Trophoblast cell (in vitro differentiated cells and primary cell): ENCODE measurements around the gene SCFD2.
"Not testable (repeated sequence)": the region's sequence is repeated elsewhere in the genome, so short reads cannot be mapped to it uniquely, and the experiment has no call there.

ENCODE experiments used
- DNase-seq, 2 donors: peaks; one replicate each; pipeline ENCODE4 v3.0.0-alpha.2; 2016
- H2AFZ ChIP-seq: 2 replicates; pipeline ENCODE4 v1.6.1; 2013; ENCODE audit warnings: low read length, moderate library complexity, mild to moderate bottlenecking; ENCODE audit not compliant: insufficient read depth, poor library complexity
- H2AK5ac ChIP-seq: 2 replicates; pipeline ENCODE4 v1.6.1; 2013; ENCODE audit warnings: mild to moderate bottlenecking, low read length
- H2BK120ac ChIP-seq: 2 replicates; pipeline ENCODE4 v1.6.1; 2013; ENCODE audit warnings: low read length, mild to moderate bottlenecking, moderate library complexity; ENCODE audit not compliant: insufficient read depth, poor library complexity
- H2BK12ac ChIP-seq: 2 replicates; pipeline ENCODE4 v1.6.1; 2013; ENCODE audit warnings: mild to moderate bottlenecking, low read length, moderate library complexity
- H2BK5ac ChIP-seq: 2 replicates; pipeline ENCODE4 v1.6.1; 2013; ENCODE audit warnings: low read length, low read depth, moderate library complexity, mild to moderate bottlenecking; ENCODE audit not compliant: poor library complexity
- H3K14ac ChIP-seq: 2 replicates; pipeline ENCODE4 v1.6.1; 2013; ENCODE audit warnings: mild to moderate bottlenecking, low read length
- H3K18ac ChIP-seq: 2 replicates; pipeline ENCODE4 v1.6.1; 2013; ENCODE audit warnings: mild to moderate bottlenecking, low read length
- H3K23ac ChIP-seq: 2 replicates; pipeline ENCODE4 v1.6.1; 2013; ENCODE audit warnings: low read length
- H3K27ac ChIP-seq: 2 replicates; pipeline ENCODE4 v1.5.1; 2013; ENCODE audit warnings: low read depth, mild to moderate bottlenecking, inconsistent platforms, low read length, moderate library complexity
- H3K27me3 ChIP-seq: 2 replicates; pipeline ENCODE4 v1.6.1; 2013; ENCODE audit warnings: inconsistent platforms, mild to moderate bottlenecking, low read length, moderate library complexity; ENCODE audit not compliant: insufficient read depth
- H3K36me3 ChIP-seq, 2 experiments: 1 replicate in 1 of 2; 2 replicates in 1 of 2; pipeline ENCODE4 v1.6.1; 2013; ENCODE audit warnings: low read length in 2 of 2, mild to moderate bottlenecking in 2 of 2, moderate library complexity in 1 of 2; ENCODE audit not compliant: insufficient read depth in 2 of 2, control insufficient read depth in 1 of 2
- H3K4ac ChIP-seq: 2 replicates; pipeline ENCODE4 v1.6.1; 2013; ENCODE audit warnings: low read depth, mild to moderate bottlenecking, low read length, moderate library complexity
- H3K4me1 ChIP-seq, 2 experiments: 1 replicate in 1 of 2; 2 replicates in 1 of 2; pipeline ENCODE4 v1.6.1; 2013; ENCODE audit warnings: low read length in 2 of 2, mild to moderate bottlenecking in 2 of 2, moderate library complexity in 1 of 2; ENCODE audit not compliant: insufficient read depth in 2 of 2, control insufficient read depth in 1 of 2
- H3K4me2 ChIP-seq: 2 replicates; pipeline ENCODE4 v1.6.1; 2013; ENCODE audit warnings: inconsistent platforms, mild to moderate bottlenecking, low read length, moderate library complexity
- H3K4me3 ChIP-seq: 2 replicates; pipeline ENCODE4 v1.5.1; 2013; ENCODE audit warnings: mild to moderate bottlenecking, low read depth, low read length, inconsistent platforms
- H3K79me1 ChIP-seq: one replicate; pipeline ENCODE4 v1.6.1; 2013; ENCODE audit warnings: low read length
- H3K79me2 ChIP-seq: 2 replicates; pipeline ENCODE4 v1.6.1; 2013; ENCODE audit warnings: low read length, mild to moderate bottlenecking; ENCODE audit not compliant: control insufficient read depth, insufficient read depth, poor library complexity
- H3K9ac ChIP-seq: 2 replicates; pipeline ENCODE4 v1.6.1; 2013; ENCODE audit warnings: mild to moderate bottlenecking, low read length
- H3K9me3 ChIP-seq: 2 replicates; pipeline ENCODE4 v1.6.1; 2013; ENCODE audit warnings: low read depth, mild to moderate bottlenecking, control low read depth, inconsistent platforms, low read length; ENCODE audit not compliant: insufficient read depth
- H4K12ac ChIP-seq: 2 replicates; pipeline ENCODE4 v1.6.1; 2013; ENCODE audit warnings: low read depth, mild to moderate bottlenecking, low read length, moderate library complexity
- H4K8ac ChIP-seq: 2 replicates; pipeline ENCODE4 v1.6.1; 2013; ENCODE audit warnings: low read depth, mild to moderate bottlenecking, low read length, moderate library complexity
- H4K91ac ChIP-seq: one replicate; pipeline ENCODE4 v1.6.1; 2013; ENCODE audit warnings: low read depth, mild to moderate bottlenecking, low read length, moderate library complexity
- WGBS: extraction: QIAGEN DNeasy Blood & Tissue Kit; methylation state at CpG from one replicate; pipeline ENCODE4 v1.1.7; 2013; ENCODE audit warnings: missing lambda C conversion rate; ENCODE audit not compliant: insufficient read length, insufficient coverage; ENCODE audit errors: extremely low coverage; 5-methylcytosine and 5-hydroxymethylcytosine counted together

Gene SCFD2

DNA sequence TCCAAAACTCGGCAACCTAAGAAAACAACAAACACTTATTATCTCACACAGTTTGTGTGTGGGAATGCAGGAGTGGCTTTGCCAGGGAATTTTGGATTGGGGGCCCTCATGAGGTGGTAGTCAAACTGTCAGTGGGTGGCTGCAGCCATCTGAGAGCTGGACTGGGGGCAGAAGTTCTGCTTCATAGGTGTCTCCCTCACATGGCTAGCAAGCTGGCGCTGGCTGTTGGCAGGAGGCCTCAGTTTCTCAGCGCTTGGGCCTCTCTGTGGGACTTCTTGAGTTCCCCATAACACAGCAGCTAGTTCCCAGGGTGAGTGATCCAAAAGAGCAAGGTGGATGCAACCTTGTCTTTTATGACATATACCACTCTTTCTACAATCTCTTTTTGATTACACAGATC, 529.7 kb downstream of the SCFD2 start:
- H2AK5ac ChIP-seq, result peak overlapping the region; percentile 99
- H3K79me2 ChIP-seq, result peaks cover 4% of the 10 kb centered on the region
- peaks cover 26 to 40% of the 10 kb centered on the region in 2 experiments for H3K4me1 ChIP-seq
- H3K36me3 ChIP-seq, result no peaks in the 10 kb centered on the region
- H3K27ac ChIP-seq, result no peak overlapping the region
- H3K4me2 ChIP-seq, result no peak overlapping the region
- peak overlapping the region; percentile 82 for H2BK120ac ChIP-seq
- no peak overlapping the region for H4K8ac ChIP-seq
- no peak overlapping the region for H3K23ac ChIP-seq
- no peaks in the 10 kb centered on the region for H3K27me3 ChIP-seq
- H3K14ac ChIP-seq, result peak overlapping the region; percentile 96
- no peak overlapping the region for H3K4me3 ChIP-seq
- peak overlapping the region; percentile 43 for H3K4ac ChIP-seq
- no peak overlapping the region for H4K12ac ChIP-seq
- no peak overlapping the region for H2AFZ ChIP-seq
- no peak for DNase-seq
- peak overlapping the region; percentile 72 for H3K18ac ChIP-seq
- peak overlapping the region; percentile 83 for H2BK12ac ChIP-seq
- peak overlapping the region; percentile 80 for H2BK5ac ChIP-seq
- peaks cover 31% of the 10 kb centered on the region for H3K79me1 ChIP-seq
- peak overlapping the region; percentile 90 for H4K91ac ChIP-seq
- WGBS, result no CpG with 5 or more reads among the region's 3 CpGs
- H3K9ac ChIP-seq, result no peak overlapping the region
- H3K9me3 ChIP-seq, result no peaks in the 10 kb centered on the region

DNA sequence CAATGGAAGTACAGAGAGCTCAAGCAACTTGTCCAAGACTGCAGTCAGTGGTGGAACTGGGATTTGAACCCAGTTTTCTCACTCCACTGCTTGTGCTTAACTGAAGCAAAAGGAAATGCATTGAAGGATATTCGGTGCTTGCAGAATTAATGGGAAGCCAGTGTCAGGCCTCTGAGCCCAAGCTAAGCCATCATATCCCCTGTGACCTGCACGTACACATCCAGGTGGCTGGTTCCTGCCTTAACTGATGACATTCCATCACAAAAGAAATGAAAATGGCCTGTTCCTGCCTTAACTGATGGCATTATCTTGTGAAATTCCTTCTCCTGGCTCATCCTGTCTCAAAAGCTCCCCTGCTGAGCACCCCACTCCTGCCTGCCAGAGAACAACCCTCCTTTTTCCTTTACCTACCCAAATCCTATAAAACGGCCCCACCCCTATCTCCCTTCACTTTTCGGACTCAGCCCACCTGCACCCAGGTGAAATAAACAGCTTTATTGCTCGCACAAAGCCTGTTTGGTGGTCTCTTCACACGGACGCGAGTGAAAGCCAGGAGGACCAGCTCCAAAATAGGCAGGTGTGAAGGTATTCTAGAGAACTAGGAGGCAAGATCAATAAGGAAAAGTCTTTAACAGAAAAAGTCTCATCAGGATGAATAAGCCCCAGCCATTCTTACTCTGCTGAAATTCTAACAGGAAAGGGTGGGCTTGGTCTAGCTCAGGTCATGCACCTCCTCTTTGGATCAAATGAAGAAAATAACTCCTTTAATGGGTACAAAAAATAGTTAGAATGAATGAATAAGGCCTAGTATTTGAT, 531.0 kb downstream of the SCFD2 start:
- H3K9ac ChIP-seq, H4K12ac ChIP-seq, H2AK5ac ChIP-seq, H3K14ac ChIP-seq, H3K27ac ChIP-seq, H3K4ac ChIP-seq, H3K23ac ChIP-seq, H2BK5ac ChIP-seq, H4K8ac ChIP-seq, H3K4me2 ChIP-seq, DNase-seq, H3K79me2 ChIP-seq, H2BK120ac ChIP-seq, H2AFZ ChIP-seq, H3K4me3 ChIP-seq, H3K18ac ChIP-seq, H3K9me3 ChIP-seq, H3K27me3 ChIP-seq, H3K36me3 ChIP-seq: not testable (repeated sequence)
- H3K4me1 ChIP-seq, result peaks cover 22 to 37% of the 10 kb centered on the region in 2 experiments
- WGBS, result no CpG with 5 or more reads among the region's 8 CpGs
- H2BK12ac ChIP-seq, result peak overlapping the region; percentile 62
- H4K91ac ChIP-seq, result peak overlapping the region; percentile 4
- peaks cover 27% of the 10 kb centered on the region for H3K79me1 ChIP-seq

DNA sequence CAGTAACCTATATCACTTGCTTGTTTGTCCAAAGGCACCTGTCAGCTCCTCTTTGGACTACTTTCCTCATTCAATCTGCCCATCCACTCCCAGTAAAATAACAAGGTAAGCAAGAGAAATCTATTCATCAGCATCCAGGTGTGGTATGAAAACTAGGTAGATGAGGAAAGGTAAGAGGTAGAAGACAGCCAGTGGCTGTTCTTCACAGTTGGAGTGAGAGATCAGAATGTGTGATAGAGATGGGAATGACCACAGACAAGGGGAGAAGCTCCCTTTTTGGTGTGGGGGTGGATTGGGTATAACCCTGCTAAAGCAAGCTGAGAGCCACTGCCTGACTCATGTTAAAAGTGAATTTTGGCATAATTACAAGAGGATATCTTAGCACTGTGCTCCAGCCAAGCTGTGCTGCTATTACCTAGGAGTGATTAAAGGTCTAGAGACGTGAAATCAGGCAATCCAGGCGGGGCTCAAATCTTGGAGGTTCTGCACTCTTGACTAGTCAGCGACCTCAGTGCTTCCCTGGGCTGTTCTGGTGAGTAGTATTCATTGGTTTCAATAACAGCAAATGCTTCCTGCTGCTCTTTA, 531.8 kb downstream of the SCFD2 start:
- Histone ChIP-seq H2BK120ac (no peak overlapping the region), H3K18ac (no peak overlapping the region), H3K79me1 (peaks cover 21% of the 10 kb centered on the region), H3K4me2 (no peak overlapping the region), H3K9ac (no peak overlapping the region), H3K4me1 (peaks cover 22 to 30% of the 10 kb centered on the region in 2 experiments), H3K27me3 (no peaks in the 10 kb centered on the region), H3K4ac (no peak overlapping the region), H4K8ac (no peak overlapping the region), H3K79me2 (peaks cover 4% of the 10 kb centered on the region), H4K12ac (no peak overlapping the region), H2AK5ac (no peak overlapping the region), H2BK5ac (no peak overlapping the region), H2AFZ (no peak overlapping the region), H3K23ac (no peak overlapping the region), H2BK12ac (peak overlapping the region; percentile 10), H3K27ac (no peak overlapping the region), H3K4me3 (no peak overlapping the region), H3K9me3 (no peaks in the 10 kb centered on the region), H3K36me3 (no peaks in the 10 kb centered on the region), H3K14ac (no peak overlapping the region), H4K91ac (no peak overlapping the region)
- peak; percentile 78 to 81 for DNase-seq
- WGBS, result no CpG with 5 or more reads among the region's 3 CpGs

DNA sequence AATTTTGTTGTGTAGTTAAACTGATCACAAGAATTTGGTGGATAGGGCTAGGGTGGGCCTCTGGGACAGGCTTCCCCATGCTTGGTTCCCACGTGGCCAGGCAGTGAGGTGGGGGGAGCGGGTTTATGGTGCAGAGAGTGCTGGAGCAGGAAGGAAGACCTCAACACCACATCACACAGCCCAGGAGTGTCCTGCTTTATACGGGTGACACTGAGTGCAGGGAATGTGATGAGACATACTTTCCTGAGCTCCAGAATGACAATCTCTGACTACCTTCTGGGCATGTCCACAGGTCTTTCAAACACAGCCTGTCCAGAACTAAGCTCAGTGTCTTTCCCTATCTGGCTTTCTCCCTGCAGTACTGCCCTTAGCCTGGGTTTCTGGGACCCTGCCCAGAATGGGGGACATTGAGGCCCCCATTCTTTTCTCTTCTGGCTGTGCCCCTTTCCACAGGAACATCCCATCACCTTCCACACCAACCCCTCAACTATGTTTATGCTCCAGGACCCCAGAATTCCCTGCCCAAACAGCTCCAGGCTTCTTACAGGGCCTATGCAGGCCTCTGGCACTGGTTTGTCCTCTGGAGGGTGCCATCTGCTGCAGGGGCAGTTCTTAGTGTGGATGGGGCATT, 540.3 kb downstream of the SCFD2 start:
- peaks cover 29 to 30% of the 10 kb centered on the region in 2 experiments for H3K4me1 ChIP-seq
- H3K14ac ChIP-seq, result peak overlapping the region; percentile 64
- no peaks in the 10 kb centered on the region for H3K9me3 ChIP-seq
- no peak overlapping the region for H3K23ac ChIP-seq
- no peak overlapping the region for H3K9ac ChIP-seq
- no peaks in the 10 kb centered on the region for H3K36me3 ChIP-seq
- peak overlapping the region; percentile 86 for H3K27ac ChIP-seq
- H4K91ac ChIP-seq, result peak overlapping the region; percentile 74
- H3K79me2 ChIP-seq, result peaks cover 5% of the 10 kb centered on the region
- H2BK5ac ChIP-seq, result peak overlapping the region; percentile 75
- WGBS, result no CpG with 5 or more reads among the region's 3 CpGs
- H3K4me2 ChIP-seq, result peak overlapping the region; percentile 23
- H2BK12ac ChIP-seq, result peak overlapping the region; percentile 83
- no peak overlapping the region for H3K4me3 ChIP-seq
- peak overlapping the region; percentile 42 for H2AK5ac ChIP-seq
- H3K4ac ChIP-seq, result peak overlapping the region; percentile 13
- H4K8ac ChIP-seq, result peak overlapping the region; percentile 68
- H3K27me3 ChIP-seq, result no peaks in the 10 kb centered on the region
- H2BK120ac ChIP-seq, result peak overlapping the region; percentile 78
- peaks cover 24% of the 10 kb centered on the region for H3K79me1 ChIP-seq
- H2AFZ ChIP-seq, result no peak overlapping the region
- H3K18ac ChIP-seq, result peak overlapping the region; percentile 45
- no peak overlapping the region for H4K12ac ChIP-seq
- peak; percentile 27 to 74 for DNase-seq
